Sciatic nerve (tissue), 2 donors: ENCODE data around the gene UBXN6. TPM values are rescaled to one million over a fixed set of nuclear protein-coding genes. Genes with fewer than 3 reads are reported as not detected.

ENCODE experiments used
- ATAC-seq: fragments of 200-7000 bp; cut with Tn5 transposase; one replicate; pipeline ENCODE4 v1.9.1; 2020; ENCODE audit warnings: mild to moderate bottlenecking, moderate library complexity
- DNase-seq: peaks from one replicate; pipeline ENCODE4 v3.0.0-alpha.2; 2020; ENCODE audit warnings: low spot score
- intact Hi-C: fragments of 100-400 bp; cut with DNase I; formaldehyde crosslinking; loops from one replicate; pipeline ENCODE4 v1.14.2; 2022
- total RNA-seq: library from RNA; stranded (reverse); fragmentation: NEBNext Ultra II Directional; extraction: Animal tissue kit (Norgen Biotek cat#: 25700); gene quantifications from one replicate; pipeline ENCODE4 v1.2.1, GENCODE V29; 2021
- donor health status: DM: no; HTN: no; CAD: no.
- donor health status: DM: no; HTN: no; CAD: no.

UBXN6 gene
- total RNA-seq, 1 donor from 2014 or later, result 107 TPM

DNA sequence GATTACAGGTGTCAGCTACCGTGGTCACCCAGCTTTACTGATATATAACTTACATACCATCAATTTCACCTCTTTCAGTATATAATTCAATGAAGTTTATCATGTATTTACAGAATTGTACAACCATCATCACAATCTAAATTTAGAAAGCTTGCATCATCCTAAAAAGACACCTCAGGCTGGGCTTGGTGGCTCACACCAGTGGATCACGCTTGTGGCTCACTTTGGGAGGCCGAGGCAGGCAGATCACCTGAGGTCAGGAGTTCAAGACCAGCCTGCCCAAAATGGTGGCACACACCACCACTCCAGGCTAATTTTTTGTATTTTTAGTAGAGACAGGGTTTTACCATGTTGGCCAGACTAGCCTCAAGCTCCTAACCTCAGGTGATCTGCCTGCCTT is 10.2 kb upstream of the UBXN6 start:
- no peak for ATAC-seq
- no peak for DNase-seq
- intact Hi-C loops, result no loop called here

DNA sequence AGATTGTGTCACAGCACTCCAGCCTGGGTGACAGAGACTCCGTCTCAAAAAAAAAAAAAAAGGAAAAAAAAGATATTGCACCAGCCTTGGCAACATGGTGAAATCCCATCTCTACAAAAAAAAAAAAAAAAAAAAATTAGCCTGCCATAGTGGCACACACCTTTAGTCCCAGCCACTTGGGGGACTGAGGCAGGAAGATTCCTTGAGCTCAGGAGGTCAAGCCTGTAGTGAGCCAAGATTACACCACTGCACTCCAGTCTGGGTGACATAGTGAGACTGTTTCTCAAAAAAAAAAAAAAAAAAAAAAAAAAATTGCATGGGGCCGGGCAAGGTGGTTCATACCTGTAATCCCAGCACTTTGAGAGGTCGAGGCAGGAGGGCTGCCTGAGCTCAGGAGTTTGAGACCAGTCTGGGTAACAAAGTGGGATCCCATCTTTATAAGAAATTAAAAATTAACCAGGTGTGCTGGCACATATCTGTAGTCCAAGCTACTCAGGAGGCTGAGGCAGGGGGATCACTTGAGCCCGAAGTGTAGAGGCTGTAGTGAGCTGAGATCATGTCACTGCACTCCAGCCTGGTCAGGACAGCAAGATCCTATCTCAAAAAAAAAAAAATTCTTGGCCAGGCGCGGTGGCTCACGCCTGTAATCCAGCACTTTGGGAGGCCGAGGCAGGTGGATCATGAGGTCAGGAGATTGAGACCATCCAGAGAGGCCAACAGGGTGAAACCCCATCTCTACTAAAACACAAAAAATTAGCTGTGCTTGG is 7.4 kb upstream of the UBXN6 start:
- intact Hi-C loops, result no loop called here
- ATAC-seq, result no peak

DNA sequence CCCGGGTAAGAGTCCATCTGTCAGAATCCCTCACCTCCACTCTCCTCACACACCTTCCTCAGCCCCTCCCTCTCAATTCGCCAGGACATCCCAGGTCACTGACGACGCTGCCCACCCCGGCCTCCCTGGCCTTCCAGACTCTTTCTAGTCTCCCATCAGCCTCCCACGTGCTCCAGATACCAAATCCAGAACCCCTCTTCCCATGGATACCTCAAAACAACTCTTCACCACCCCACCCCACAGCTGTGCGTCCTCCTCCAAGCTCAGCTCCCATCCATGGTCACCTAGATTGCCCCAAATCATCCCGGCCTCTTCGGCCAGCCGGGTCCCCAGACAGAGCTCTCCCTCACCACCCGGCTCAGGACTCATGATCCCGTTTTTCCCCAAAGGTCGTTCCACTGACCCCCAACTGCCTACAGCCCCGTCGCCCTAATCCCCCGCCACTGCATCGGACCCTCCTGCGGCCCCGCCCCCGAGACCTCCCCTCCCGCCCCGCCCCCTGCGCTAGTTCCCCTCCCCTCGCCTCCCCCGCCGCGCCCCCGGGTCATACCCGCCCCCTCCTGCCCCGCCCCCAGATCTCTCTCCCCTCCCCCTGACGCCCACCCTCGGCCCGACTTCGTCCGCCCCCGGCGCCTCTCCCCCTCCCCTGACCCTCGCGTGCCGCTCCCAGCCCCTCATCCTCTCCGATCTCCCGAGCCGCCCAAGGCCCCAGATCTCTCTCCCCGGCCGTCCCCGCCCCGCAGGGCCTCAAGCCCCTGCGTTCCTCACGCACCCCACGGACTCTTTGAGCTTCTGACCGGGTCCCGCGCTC is 546 bp downstream of the UBXN6 start:
- peak; percentile 31 for ATAC-seq
- intact Hi-C loops, result no loop called here
- peak; percentile 77 for DNase-seq

More for the DNA sequence above, 7.4 kb upstream of the UBXN6 start:
- DNase-seq, result no peak

DNA sequence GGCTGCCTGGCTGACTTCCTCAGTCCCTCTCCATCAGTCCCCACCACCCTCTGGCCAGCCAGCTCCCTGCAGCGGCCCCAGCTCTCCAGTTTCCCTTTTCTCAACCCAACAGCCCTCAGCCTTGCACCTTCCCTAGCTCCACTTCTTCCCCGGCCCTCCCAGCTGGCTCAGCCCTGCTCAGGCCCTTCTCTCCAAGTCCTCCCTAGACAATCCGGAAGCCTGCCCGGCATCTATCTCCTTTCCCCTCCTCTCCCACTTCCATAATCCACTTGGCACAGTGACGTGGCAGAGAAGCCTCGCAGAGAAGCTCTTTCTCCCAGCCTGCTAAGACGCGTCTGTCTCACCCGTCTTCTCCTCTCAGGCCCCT is 1.1 kb downstream of the UBXN6 start:
- peak; percentile 25 for ATAC-seq
- no peak for DNase-seq
- intact Hi-C loops, result no loop called here

DNA sequence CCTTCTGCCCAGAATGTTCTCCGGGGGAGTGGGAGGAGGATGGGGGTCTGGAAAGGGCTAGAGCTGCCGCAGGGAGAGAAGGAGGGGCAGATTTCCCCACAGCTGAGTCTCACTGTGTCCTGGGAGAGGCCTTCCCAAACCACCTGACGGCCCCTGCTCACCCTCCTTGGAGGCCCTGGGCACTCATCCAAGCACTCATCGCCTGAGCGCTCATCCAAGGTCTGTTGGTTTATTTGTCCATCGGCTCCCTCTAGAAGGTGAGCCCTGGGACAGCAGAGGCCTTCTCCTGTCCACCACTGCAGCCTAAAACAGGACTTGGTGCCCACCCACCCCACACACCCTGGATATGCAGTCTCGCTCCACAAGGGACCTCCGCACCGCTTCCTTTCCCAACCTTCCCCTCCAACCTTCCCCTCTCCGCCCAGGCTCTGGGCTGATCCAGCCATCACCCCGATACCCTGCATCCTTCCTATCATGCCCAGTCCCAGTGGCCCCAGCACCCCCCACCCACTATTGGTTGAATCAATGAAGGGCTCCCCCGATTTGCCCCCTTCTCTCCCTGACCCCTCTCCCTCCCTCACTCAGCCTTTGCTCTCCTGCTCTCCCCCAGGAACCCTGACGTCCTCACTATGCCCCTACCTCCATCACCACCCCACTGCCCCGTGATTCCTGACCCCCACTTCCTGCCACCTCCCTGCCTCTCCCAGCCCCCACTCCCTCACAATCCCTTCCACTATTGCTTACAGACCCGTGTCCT is 1.7 kb downstream of the UBXN6 start:
- DNase-seq (peak; percentile 86), ATAC-seq (peak; percentile 78)
- intact Hi-C loops, result no loop called here

DNA sequence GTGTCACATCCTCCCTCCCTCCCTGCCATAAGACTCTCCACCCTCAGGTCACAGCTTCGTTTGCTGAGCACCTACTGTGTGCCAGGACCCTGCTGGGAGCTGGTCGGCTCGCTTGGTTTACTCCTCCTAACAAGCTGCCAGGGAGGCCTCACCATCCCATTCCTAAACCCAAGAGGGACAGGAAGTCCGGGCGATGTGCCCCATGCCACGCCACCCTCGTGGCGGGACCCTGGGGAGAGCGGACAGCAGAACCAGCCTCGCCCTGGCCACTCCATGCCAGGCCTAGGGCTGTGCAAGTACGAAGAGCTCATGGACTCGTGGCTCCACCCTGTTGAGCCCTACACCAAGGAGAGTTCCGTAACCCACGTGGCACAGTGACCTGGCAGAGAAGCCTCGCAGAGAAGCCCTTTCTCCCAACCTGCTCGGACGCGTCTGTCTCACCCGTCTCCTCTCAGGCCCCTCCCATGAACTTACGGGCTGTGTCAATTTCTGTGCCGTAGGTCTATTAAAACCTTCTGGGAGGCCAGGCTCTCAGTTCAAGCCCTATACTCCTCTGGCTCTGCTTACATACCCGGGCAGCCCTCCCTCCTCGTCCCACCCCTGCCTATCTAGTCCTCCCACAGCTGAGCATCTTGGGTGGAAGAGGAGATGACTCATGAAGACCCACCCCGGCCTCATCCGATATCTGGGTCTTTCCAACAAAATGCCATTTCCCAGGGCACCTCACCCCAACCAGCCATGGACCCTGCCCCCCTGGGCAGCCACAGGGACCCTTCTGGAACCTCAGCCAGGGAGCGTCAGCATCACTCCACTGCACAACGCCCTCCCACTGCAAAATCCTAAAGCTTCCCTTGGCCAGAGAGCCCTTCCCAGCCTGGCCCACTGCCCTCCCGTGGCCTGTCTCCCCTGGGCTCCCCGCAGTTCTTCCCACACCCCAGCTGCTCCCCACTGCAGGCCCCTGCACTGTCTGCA is 2.6 kb downstream of the UBXN6 start:
- intact Hi-C loops, result no loop called here
- ATAC-seq, result peak; percentile 39

DNA sequence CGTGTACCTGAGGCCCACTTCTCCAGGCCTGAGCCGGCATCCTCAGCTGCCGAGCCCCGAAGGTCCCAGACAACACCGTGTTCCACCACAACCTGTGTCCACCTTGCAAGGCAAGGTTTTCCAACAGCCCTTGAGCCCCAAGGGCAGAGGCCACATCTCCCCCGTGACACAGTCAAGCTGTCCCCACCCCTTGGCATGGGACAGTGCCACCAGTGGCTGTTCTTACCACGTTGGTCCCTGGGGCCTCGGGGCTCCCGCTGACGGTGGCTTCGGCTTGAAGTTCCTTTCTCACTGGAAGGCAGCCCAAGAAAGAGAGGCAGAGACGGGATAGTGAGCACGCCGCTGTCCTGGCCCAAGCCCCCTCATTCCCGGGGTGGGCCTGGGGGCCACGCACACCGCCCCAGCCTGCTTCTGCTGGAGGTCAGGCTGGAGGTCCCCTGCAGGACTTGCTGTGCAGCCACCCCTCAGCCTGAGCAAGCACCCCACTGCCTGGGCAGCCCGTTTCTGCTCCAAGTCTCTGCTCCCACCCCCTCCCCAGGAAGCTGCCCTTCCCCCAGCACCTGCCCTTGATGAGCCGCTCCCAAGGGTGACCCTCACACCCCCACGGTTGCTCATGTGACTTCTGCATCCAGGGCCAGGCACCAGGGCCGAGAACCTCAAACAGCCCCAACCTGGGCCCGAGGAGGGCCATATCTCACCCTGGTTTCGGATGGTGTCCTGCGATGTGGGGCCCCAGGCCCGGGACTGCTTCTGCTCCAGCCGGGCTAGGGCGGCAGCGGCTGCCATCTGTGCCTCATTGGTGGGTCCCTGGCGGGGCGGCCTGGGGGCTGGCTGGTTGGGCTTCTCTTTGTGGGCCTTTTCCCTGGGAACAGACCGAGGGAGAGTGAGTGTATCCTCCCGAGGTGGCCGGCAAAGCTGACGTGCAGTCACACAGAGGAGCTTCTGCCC is 4.1 kb downstream of the UBXN6 start:
- no peak for ATAC-seq
- no peak for DNase-seq
- intact Hi-C loops, result no loop called here

More for the DNA sequence above, 2.6 kb downstream of the UBXN6 start:
- no peak for DNase-seq

DNA sequence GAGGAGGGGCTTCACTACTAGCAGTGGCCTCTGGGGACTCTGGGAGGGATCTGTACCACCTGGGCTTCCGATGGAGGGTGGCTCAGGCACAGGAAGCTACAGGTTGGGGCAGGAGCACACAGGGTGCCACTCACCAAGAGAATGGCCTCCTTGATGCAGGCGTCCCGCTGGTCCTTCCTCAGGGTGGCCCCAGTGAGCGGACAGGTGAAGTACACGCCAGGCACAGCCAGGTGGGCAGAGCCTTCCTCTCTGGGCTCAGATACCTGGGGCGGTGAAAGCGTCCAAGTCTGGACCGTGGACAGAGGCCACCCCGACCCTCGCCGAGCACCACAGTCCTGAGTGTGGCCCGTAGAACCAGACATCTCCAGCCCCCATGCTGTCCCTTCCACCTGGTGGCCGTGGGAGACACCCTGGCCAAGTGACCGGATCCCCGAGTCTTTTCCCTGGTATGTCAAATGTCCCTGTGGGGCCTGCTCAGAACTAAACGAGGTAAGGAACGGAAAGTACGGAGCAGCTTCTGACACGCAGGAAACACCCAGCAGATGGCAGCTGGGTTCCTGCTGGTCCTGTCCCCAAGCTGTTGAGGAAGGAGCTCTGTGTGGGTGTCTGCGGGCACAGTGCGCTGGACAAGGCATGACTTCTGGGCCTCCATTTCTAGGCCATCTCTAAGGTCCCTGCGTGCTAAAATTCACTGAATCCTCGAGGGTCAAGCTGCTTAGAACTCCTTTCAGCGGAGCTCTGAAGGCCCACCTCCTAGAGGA is 5.2 kb downstream of the UBXN6 start:
- DNase-seq (no peak), ATAC-seq (no peak)
- intact Hi-C loops, result no loop called here

DNA sequence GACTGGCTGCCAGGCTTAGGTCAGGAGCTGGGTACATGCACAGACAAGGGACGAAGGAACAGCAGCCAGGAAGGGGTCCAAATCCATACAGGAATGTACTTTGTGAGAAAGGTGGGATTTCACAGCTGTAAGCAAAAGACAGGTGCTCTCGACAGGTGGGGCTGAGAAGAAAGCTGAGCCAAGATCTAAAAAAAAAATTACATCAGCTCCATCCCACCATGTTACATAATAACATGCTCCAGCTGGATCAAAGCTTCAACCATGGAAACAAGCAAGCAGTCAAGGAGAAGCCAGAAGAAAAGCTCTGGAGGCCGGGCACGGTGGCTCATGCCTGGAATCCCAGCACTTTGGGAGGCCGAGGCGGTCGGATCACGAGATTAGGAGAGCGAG is 8.0 kb downstream of the UBXN6 start:
- intact Hi-C loops, result no loop called here
- no peak for ATAC-seq

DNA sequence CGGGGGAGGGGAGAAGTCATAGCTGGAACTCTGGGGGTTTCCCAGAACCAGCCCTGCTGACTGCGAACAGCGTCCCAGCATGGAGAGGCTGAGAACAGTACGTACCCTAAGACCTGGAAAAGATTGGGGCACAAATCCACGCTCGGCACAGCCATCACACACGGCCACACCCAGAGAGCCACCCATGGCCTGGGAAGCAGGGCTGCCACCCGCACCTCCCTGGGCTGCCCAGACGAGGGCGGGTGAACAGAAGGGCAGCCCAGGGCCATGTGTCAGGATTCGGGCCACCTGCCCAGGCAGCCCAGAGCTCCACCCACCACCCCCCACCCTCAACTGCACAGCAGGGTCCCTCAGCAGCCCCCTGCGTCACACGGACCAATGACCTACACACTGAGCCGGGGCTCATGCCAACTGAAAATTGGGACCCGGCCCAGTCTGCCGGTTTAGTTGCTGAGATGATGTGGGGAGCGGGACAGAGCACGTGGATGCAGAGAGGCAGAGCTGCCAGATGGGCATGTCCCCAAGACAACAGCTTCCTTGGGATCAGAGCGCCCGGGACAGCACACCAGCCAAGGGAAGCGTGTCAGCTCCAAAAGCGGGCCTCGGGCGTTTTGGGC is 8.5 kb downstream of the UBXN6 start:
- peak; percentile 63 for ATAC-seq
- DNase-seq, result no peak
- intact Hi-C loops, result no loop called here

More for the DNA sequence above, 8.0 kb downstream of the UBXN6 start:
- DNase-seq, result no peak

DNA sequence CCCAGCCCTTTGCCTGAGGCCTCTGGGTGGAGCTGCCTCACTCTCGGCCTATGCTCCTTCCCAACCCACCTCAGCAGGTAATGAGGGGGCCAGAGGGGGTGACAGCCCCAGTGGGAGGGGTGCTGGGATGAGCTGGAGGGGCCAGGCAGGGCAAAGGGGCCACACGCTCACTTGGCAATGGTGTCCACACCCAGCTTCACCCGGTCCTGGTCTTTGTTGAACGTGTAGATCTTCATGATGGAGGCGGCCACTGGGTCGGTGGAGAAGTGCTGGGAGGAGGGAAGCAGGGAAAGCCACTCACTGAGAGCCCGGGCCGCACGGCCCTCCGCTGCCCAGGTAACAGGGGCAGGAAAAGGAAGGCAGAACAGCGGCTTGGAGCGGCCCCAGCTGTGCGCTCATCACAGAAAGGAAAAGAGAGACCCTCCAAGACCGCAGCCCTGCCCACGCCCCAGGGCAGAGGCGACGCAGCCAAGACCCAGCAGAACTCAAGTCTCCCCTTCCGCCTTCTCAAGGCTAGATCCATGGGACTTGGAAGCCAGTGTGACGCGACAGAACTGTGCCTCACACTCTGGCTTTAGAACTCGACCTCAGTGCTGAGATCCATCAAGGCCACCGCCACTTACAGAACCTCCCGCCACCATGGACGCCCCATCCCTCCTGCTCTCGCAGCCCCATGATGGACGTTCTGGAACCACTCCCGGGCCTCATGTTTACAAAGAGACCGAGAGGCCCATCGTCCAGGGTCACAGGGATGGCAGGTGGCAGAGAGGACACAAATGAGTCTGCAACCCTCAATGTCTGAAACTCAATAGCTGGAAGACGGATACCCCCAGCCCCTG is 9.2 kb downstream of the UBXN6 start:
- ATAC-seq, result no peak
- intact Hi-C loops, result no loop called here
- DNase-seq, result no peak

DNA sequence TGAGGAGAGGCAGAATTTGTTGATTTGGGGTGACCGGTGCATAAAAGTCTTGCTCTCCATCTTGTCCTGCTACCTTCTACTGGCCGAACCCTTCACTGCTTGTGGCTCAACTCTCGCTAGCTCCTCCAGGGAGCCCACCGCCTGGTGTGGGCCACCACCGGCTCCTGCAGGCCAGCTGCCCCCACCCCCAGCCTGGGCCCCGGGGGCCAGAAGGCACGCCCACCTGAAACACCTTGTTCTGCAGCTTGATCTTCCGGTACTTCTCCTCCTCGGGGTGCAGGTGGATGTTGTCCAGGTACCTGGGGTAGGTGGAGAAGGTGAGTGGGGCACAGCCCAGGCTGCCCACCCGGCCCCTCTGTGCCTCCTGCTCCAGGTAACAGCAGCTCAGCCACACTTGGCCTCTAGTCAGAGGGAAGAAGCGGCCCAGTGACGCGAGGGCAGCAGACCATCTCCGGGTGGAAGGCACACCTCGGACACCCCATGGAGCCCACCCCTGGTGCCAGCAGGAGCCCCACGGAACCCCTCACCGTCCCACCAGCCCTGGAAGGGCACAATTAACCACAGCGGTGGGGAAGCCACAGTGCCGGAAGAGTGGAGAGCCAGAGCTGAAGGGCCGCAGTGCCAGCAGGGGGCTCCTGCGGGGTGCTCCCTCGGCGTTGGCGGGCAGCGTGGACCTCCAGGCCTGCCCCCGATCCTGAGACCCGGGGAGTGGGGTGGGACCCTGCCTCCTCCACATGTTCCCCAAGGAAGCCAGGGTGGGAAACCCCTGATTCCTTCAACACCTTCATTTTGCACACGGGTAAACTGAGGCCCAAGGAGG is 10.1 kb downstream of the UBXN6 start:
- ATAC-seq (no peak), DNase-seq (no peak)
- intact Hi-C loops, result no loop called here

DNA sequence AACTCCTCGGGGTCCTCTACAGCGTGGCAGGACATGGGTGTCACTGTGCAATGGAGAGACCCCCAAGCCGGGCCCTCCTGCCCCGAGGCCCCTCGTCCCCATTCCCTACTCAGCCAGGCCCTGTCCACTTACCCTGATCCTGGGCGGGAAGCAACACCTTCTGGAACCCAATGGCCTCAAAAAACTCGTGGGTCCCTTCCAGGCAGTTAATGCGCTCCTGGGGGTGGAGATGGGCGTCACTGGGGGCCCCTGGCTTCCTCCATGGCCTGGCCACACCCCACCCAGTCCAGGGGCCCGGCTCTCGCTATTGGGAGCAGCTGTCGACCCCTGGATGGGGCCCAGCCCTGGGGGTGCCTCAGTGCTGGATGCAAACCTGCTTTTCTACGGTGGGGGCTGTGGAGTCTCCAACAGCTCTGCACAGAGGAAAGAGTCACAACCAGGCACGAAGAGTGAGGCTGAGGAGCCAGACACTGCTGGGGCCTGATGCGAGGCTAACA is 10.8 kb downstream of the UBXN6 start:
- DNase-seq (no peak), ATAC-seq (no peak)
- intact Hi-C loops, result no loop called here

DNA sequence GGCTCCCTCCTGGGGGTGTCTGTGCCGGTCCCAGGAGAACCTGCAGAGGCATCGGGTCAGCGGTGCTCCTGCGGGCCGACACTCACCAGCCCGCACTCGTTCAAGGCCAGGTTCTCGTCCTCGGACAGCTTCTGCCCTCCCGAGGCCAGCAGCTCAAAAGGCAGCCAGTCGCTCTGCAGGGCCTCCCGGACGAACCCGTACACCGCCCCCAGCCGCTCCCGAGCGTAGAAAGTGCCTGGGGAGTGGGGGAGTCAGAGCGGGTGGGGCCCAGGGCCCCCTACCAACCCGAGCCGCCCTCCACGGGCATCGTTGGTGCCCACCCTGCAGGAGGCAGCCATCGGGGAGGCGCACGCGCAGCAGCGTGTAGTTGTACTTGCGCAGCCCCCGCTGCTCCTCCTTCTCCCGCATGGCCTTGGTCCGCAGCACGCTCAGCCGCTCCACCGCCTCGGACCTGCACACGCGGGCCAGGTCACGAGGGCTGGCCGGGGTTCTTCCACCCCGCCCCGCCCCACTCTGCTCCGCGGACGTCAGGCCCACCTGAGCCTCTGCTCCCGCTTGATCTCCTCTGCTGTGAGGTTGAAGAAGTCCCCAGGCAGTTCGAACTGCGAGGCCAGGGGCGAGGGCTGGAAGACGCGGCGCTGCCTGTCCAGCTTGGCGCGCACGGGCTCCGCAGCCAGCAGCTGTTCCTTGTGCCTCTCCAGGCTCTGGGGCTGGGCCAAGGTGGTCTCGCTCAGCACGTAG is 11.5 kb downstream of the UBXN6 start:
- DNase-seq, result no peak
- ATAC-seq, result no peak
- intact Hi-C loops, result no loop called here
